Measurements from ENCODE around the gene CD300LG. TPM values are rescaled to one million over a fixed set of nuclear protein-coding genes. Genes with fewer than 3 reads are reported as not detected.

CD300LG gene
- total RNA-seq, 2 experiments from 2014 or later = not detected

- Mint-ChIP-seq H3K27me3 (peaks cover 20% of the 10 kb centered on the region), H3K9me3 (no peaks in the 10 kb centered on the region), H3K36me3 (ENCODE audit: low read depth) (no peaks in the 10 kb centered on the region), H3K4me3 (no peak overlapping the region), H3K27ac (no peak overlapping the region), H3K4me1 (peaks cover 17% of the 10 kb centered on the region)
- no peak for DNase-seq
- CTCF ChIA-PET = interaction anchor here (1.5 kb wide), 1 partner anchor 83 kb away, joined by 3 read pairs; no protein-coding TSS in a partner anchor
- POLR2A ChIA-PET = no interaction called here
These were observed 65.8 kb downstream of the CD300LG start for GRCh38 chr17:43912635-43913304.

Other genes starting within 250 kb of the CD300LG start
- gene MEOX1, start 185.3 kb upstream of the CD300LG start, total RNA-seq = 1 to 10 TPM; 4.2 to 4.7 TPM
- not detected for gene SOST, start 88.4 kb upstream of the CD300LG start, total RNA-seq
- 1 to 10 TPM; 8.3 to 8.6 TPM for gene DUSP3, start 68.2 kb upstream of the CD300LG start, total RNA-seq
- not detected for gene CFAP97D1, start 66.7 kb upstream of the CD300LG start, total RNA-seq
- not detected for gene MPP3, start 14.0 kb upstream of the CD300LG start, total RNA-seq
- gene MPP2, start 60.4 kb downstream of the CD300LG start, total RNA-seq = under 1 TPM; 0.48 to 0.65 TPM
- not detected for gene PPY, start 95.3 kb downstream of the CD300LG start, total RNA-seq
- not detected for gene PYY, start 106.8 kb downstream of the CD300LG start, total RNA-seq
- gene NAGS, start 157.4 kb downstream of the CD300LG start, total RNA-seq = 1 to 10 TPM; 1.5 TPM
- 10 to 100 TPM; 32.2 to 35.5 TPM for gene TMEM101, start 167.8 kb downstream of the CD300LG start, total RNA-seq
- gene LSM12, start 219.5 kb downstream of the CD300LG start, total RNA-seq = 10 to 100 TPM; 61.1 to 62.8 TPM
- 10 to 100 TPM; 19.3 to 19.9 TPM for gene G6PC3, start 223.6 kb downstream of the CD300LG start, total RNA-seq

Data from activated CD4-positive, alpha-beta memory T cell treated with anti-CD3 and anti-CD28 coated beads, Interleukin-2, amount 10 ng/mL, durations not matched to agents 7 days and 5 days (primary cell).